IPS-18c (cell line): ENCODE results near the gene EIF3A.
A peak's percentile ranks its signal among the peaks of the same experiment; 100 is the strongest.
"Not testable (repeated sequence)": the region's sequence is repeated elsewhere in the genome, so short reads cannot be mapped to it uniquely, and the experiment has no call there.

Experiments used
- H3K4me3 ChIP-seq: 2 replicates; pipeline ENCODE4 v1.7.0; 2013; ENCODE audit warnings: low read depth, mild to moderate bottlenecking, low read length, moderate library complexity; ENCODE audit not compliant: insufficient read depth
- H3K9me3 ChIP-seq: one replicate; pipeline ENCODE4 v1.6.1; 2013; ENCODE audit warnings: mild to moderate bottlenecking, low read length, moderate library complexity; ENCODE audit not compliant: control insufficient read depth, insufficient read depth

EIF3A gene, protein sequence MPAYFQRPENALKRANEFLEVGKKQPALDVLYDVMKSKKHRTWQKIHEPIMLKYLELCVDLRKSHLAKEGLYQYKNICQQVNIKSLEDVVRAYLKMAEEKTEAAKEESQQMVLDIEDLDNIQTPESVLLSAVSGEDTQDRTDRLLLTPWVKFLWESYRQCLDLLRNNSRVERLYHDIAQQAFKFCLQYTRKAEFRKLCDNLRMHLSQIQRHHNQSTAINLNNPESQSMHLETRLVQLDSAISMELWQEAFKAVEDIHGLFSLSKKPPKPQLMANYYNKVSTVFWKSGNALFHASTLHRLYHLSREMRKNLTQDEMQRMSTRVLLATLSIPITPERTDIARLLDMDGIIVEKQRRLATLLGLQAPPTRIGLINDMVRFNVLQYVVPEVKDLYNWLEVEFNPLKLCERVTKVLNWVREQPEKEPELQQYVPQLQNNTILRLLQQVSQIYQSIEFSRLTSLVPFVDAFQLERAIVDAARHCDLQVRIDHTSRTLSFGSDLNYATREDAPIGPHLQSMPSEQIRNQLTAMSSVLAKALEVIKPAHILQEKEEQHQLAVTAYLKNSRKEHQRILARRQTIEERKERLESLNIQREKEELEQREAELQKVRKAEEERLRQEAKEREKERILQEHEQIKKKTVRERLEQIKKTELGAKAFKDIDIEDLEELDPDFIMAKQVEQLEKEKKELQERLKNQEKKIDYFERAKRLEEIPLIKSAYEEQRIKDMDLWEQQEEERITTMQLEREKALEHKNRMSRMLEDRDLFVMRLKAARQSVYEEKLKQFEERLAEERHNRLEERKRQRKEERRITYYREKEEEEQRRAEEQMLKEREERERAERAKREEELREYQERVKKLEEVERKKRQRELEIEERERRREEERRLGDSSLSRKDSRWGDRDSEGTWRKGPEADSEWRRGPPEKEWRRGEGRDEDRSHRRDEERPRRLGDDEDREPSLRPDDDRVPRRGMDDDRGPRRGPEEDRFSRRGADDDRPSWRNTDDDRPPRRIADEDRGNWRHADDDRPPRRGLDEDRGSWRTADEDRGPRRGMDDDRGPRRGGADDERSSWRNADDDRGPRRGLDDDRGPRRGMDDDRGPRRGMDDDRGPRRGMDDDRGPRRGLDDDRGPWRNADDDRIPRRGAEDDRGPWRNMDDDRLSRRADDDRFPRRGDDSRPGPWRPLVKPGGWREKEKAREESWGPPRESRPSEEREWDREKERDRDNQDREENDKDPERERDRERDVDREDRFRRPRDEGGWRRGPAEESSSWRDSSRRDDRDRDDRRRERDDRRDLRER (N-terminal part only)

DNA sequence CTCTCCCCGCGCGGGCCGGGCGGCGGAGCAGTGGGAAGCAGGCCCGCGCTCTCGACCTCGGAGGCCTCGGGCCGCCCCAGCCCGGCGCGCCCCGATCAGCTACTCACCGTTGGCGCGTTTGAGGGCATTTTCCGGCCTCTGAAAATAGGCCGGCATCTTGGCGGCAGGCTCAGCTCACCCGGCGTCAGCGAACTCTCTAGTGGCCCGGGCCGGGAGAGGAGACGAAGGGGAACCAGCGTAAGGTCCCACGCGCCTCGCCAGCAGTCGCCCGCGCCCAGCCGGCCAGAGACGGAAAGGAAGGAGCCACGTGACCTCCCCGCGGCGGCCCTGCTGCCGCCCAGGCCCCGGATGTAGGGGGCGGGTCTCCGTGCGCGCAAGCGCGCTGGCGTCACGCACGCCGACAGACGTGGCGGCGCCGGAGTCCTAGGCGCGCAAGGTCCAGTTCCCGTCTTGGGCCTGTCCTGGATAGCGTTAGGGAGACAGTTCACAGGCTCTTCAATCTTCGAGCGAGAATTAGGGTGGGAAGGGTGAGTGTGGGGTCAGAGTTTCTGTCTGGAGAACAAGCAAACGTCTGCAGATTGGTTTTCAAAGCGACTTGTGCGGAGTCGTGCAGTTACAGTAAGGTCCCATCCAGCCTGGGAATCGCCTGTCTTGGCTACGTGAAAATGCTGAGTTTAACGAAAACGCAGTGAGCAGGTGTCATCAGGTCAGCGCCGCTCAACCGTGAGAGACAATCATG is at the start of gene EIF3A:
Gene EIF3A, minus strand, starts transcription at position 297 of the 739 bp plus-strand sequence. Its CDS starts 141 bp downstream, at position 156.
- no peaks in the 10 kb centered on the region for H3K9me3 ChIP-seq
- peak within 1 kb of the TSS; percentile 98 for H3K4me3 ChIP-seq

DNA sequence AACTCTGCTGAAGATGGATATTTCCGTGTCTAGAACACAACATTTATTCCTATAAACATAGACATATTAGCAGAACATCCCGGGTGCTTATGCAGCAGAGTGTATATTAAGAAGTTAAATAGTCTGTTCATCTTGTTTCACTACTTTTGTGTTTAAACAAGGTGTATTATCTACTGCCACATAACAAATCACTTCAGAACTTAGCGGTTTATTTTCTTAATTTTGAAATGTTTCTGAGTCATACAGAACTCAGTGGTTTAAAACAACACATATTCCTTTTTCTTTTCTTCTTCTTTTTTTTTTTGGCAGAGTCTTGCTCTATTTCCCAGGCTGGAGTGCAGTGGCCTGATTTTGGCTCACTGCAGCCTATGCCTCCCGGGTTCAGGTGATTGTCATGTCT is 49.1 kb upstream of the EIF3A start:
- Histone ChIP-seq H3K9me3 (no peaks in the 10 kb centered on the region), H3K4me3 (no peak overlapping the region)

DNA sequence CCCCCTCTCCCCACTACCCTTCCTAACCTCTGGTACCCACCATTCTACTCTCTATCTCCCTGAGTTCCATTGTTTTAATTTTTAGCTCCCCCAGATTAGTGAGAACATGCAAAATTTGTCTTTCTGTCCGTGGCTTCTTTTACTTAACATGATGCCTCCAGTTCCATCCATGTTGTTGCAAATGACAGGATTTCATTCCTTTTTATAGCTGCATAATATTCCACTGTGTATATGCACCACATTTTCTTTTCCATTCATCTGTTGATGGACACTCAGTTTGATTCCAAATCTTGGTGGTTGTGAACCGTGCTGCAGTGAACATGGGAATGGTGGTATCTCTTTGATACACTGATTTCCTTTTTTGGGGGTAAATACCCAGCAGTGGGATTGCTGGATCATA is 45.3 kb upstream of the EIF3A start:
- Histone ChIP-seq H3K4me3 (no peak overlapping the region), H3K9me3 (no peaks in the 10 kb centered on the region)

DNA sequence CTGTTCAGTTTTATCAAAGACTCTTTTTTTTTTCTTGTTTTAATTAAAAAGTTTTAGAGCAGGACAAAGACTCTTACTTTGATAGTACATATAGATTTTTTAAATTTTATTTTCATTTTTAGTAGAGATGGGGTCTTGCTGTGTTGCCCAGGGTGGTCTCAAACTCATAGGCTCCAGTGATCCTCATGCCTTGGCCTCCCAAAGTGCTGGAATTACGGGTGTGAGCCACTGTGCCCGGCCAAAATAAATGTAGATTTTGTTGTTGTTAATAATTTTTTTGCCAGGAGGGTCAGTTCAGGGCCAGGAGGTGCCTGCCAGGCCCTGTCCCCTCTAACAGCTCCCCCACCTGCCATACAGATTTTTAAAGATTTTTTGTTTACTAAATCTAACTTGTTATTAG is 40.3 kb upstream of the EIF3A start:
- H3K4me3 ChIP-seq = no peak overlapping the region
- peaks cover 2% of the 10 kb centered on the region for H3K9me3 ChIP-seq

DNA sequence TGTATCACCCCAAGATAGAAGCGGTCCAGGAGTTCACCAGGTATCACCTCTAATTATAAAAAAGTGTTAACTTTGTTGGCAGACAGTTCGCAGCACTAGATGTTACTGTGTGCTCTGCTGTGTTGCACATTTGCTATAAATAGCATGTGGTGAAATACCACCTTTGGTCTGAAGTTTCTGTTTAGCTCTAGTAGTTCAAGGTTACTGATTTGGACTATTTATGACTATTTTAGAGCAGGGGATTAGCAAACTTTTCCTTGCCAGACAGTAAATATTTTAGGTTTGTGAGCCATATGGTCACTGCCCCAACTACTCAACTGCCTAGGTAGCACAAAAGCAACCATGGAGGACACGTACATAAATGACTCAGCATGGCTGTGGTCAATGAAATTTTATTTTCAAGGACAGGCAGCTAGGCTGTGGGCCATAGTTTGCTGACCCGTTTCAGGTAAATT is 39.8 kb upstream of the EIF3A start:
- H3K4me3 ChIP-seq = no peak overlapping the region

DNA sequence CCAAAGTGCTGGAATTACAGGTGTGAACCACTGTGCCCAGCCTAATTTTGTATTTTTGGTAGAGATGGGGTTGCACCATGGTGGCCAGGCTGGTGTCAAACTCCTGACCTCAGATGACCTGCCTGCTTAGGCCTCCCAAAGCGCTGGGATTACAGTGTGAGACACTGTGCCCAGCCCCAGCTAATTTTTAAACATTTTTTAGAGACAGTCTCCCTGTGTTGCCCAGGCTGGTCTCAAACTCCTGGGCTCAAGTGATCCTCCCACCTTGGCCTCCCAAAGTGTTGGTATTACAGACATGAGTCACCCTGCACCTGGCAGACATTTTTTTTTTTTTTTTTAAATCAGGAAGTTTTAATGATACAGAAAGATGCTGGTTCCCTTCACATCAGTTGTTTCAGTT is 38.8 kb upstream of the EIF3A start:
- Histone ChIP-seq H3K4me3 (no peak overlapping the region), H3K9me3 (peaks cover 2% of the 10 kb centered on the region)

More for the DNA sequence above, 39.8 kb upstream of the EIF3A start:
- H3K9me3 ChIP-seq = peaks cover 2% of the 10 kb centered on the region

DNA sequence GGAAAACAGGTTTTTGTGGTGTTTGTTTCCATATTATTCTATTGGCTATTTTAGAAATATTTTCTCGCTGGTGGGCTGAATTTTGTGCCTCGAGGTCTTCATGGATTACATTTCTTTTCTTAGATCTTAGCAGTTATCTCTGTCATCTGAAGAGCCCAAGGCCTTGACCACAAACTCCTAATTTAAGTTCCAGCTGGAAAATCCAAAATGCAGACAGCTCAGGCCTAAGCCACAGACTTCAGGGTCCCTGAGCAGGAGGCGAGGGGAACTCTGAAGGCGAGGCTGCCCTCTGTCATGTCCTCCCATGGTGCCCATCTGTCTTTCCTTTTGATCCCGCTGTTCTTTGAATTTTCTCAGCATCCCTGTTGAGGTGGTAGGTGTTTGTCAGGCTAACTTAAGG is 37.6 kb upstream of the EIF3A start:
- Histone ChIP-seq H3K4me3 (no peak overlapping the region), H3K9me3 (peaks cover 2% of the 10 kb centered on the region)

DNA sequence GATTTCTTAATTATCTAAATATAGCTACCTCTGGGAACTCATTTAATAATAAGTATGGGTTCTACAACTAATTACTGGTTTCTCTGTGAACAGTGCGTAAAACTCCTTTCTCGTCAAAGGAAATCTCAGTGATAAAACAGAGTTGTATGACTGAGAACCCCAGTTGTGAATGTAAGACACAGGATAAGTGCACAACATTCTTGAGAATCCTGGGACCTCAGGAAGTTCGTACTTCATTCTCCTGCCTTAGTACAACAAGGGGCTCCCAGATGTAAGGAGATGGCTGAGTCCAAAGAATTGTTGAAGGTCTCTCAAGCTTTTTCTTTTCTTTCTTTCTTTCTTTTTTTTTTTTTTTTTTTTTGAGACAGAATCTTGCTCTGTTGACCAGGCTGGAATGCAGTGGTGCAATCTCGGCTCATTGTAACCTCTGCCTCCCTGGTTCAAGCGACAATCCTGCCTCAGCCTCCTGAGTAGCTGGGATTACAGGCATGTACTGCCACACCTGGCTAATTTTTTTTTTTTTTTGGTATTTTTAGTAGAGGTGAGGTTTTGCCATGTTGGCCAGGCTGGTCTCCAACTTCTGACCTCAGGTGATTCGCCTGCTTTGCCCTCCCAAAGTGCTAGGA is 35.8 kb upstream of the EIF3A start:
- H3K4me3 ChIP-seq = no peak overlapping the region
- peaks cover 2% of the 10 kb centered on the region for H3K9me3 ChIP-seq

DNA sequence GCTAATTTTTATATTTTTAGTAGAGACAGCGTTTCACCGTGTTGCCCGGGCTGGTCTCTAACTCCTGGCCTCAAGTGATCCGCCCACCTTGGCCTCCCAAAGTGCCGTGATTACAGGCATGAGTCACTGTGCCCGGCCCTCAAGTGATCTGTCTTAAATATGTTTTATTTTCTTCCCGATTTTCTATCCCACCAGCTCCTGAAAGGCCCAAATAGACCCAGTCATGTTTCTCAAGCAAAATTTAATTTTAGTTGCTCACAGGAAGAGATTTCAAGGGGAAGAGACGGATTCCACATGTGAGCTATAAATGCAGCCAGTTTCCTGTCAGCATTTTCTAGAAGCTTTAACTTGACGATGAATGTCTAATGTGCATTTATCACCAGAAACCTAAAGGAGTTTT is 35.3 kb upstream of the EIF3A start:
- H3K9me3 ChIP-seq = peaks cover 2% of the 10 kb centered on the region
- H3K4me3 ChIP-seq = no peak overlapping the region

DNA sequence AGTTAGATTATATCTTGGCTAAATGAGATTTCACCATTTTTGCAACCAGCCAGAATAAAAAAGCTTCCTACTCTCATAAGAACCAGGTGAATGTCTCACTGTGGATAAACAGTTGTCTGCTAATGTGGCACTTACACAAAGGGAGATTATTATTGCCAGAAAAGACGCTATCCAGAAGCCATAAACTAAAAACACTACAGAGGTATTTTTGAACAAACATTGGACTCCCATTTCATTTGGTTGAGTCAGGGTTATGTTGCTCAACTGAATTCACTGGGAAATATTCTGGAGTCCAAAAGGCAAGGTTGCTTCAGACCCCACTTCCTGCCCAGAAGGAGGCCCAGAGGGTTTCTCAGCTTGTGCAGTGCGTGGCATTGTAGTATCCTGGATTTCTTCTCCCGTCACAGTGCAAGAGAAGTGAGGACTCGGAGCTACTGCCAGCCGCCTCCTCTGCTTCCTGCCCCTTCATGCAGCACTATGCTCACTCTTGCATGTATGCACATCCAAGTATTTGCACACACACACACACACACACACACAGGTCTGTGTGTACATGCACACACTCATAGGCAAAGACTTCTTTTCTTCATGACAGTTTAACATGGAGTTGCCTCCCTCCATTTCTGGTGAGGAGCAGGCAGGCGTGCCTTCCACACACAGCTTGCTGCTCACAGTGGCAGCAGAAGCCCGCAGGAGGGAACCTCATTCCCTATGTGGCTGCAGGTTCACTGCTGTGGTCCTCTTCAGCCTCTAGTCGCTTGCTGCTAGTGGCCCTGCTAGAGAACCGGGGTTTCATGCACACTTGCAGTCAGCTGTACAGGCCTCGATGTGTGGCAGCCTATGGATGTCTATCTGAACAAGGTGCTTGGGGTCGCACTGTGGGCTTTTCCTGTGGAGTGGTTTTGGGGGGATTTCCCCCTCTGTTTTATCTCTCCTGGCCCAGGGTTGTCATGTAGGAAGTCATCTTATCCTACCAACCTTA is 33.4 kb upstream of the EIF3A start:
- Histone ChIP-seq H3K4me3 (no peak overlapping the region), H3K9me3 (no peaks in the 10 kb centered on the region)

DNA sequence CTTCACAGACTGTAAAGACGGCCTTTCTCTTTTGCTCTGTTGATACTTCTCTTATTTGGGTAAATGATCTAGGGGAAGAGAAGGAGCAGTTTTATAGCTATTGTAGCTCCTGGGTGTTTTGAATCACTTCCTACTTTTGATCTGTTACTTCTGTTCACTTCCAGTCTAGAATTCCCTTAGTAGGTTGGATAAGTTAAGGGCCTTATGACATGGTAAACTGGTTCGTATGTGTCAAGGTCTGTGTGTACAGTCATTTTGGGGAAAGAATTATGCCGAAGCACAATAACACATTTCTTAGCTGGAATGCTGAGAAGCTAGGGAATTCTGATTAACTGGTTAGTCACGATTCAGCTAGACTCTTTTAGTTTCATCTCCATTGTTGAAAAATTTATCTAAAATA is 31.4 kb upstream of the EIF3A start:
- H3K9me3 ChIP-seq = no peaks in the 10 kb centered on the region
- no peak overlapping the region for H3K4me3 ChIP-seq

DNA sequence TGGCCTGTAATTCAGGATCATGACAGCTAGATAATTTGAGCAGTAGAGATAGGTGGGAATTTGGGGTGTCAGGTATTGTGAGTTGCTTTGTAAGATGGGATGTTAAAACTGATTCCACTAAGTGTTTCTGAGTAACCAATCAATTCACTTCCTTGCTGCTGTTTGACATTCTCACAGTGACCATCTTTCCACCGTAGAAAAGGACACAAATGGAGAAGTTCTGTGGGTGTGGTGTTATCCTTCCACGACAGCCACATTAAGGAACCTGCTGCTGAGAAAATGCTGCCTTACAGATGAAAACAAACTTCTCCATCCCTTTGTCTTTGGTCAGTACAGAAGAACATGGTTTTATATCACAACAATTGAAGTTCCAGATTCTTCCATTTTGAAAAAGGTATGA is 27.2 kb upstream of the EIF3A start:
- H3K4me3 ChIP-seq = not testable (repeated sequence)

DNA sequence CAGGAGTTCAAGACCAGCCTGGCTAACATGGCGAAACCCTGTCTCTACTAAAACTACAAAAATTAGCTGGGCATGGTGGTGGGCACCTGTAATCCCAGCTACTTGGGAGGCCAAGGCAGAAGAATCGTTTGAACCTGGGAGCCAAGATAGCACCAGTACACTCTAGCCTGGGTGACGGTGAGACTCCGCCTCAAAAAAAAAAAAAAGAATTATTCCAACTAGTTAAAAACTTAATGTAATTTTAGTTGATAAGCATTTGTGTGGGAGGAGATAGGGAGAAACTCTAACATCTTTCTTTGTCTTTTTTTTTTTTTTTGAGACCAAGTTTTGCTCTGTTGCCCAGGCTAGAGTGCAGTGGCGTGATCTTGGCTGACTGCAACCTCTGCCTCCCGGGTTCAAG is 26.5 kb upstream of the EIF3A start:
- H3K4me3 ChIP-seq = not testable (repeated sequence)

More for the DNA sequence above, 27.2 kb upstream of the EIF3A start:
- H3K9me3 ChIP-seq = not testable (repeated sequence)

DNA sequence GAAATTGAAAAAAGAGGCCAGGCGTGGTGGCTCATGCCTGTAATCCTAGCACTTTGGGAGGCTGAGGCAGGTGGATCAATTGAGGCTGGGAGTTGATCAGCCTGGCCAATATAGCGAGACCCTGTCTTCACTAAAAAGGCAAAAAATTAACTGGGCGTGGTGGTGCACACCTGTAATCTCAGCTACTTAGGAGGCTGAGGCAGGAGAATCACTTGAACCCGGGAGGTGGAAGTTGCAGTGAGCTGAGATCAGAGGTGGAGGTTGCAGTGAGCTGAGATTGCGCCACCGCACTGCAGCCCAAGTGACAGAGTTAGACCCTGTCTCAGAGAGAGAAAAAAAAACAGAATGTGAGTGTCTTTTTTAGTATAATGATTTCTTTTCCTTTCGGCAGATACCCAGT is 25.3 kb upstream of the EIF3A start:
- H3K4me3 ChIP-seq, H3K9me3 ChIP-seq: not testable (repeated sequence)

More for the DNA sequence above, 26.5 kb upstream of the EIF3A start:
- H3K9me3 ChIP-seq = not testable (repeated sequence)

DNA sequence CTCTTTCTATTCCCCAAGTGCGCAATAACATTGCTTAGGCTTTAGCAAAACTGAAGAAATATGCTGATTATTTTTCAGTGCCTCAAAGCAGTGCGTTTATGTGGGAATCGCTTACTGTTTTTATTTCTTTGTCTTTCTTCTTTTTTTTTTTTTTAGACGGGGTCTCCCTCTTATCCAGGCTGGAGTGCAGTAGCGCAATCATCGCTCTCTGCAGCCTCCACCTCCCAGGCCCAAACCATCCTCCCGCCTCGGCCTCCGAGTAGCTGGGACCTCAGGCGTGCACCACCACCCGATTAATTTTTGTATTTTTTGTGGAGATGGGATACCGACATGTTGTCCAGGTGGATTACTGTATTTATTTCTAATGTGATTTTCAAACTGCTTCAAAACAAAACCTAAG is 24.5 kb upstream of the EIF3A start:
- H3K4me3 ChIP-seq = peak overlapping the region; percentile 86
- peaks cover 2% of the 10 kb centered on the region for H3K9me3 ChIP-seq
